Right ventricle myocardium inferior (tissue), 1 donor: ENCODE measurements around the gene ADAMTS2. TPM values are rescaled to one million over a fixed set of nuclear protein-coding genes. Genes with fewer than 3 reads are reported as not detected.

Source experiments
- ATAC-seq: fragments of 200-7000 bp; cut with Tn5 transposase; one replicate; pipeline ENCODE4 v1.9.1; 2020; ENCODE audit warnings: mild to moderate bottlenecking, moderate library complexity
- DNase-seq: peaks from one replicate; pipeline ENCODE4 v3.0.0; 2021; ENCODE audit errors: missing footprints
- intact Hi-C: fragments of 100-400 bp; cut with DNase I; formaldehyde crosslinking; loops from one replicate; pipeline ENCODE4 v1.11.0; 2022
- total RNA-seq: library from RNA; stranded (reverse); fragmentation: NEBNext Ultra II Directional; extraction: Animal tissue kit (Norgen Biotek cat#: 25700); gene quantifications from one replicate; pipeline ENCODE4 v1.2.1, GENCODE V29; 2021
- donor health status: DM: no; HTN: yes; CAD: no; lungs with severe emphysema.

Gene ADAMTS2
- total RNA-seq, 1 donor from 2014 or later: 3.7 TPM

GRCh38 chr5:179373961-179374505 lies 28.8 kb upstream of the ADAMTS2 start:
- DNase-seq (no peak), ATAC-seq (no peak)
- intact Hi-C loops: no loop called here

GRCh38 chr5:179373101-179373934 lies 28.1 kb upstream of the ADAMTS2 start:
- ATAC-seq (no peak), DNase-seq (no peak)
- intact Hi-C loops: no loop called here

GRCh38 chr5:179371681-179372680 lies 26.7 kb upstream of the ADAMTS2 start:
- DNase-seq (no peak), ATAC-seq (no peak)
- intact Hi-C loops: no loop called here

GRCh38 chr5:179371121-179371510 lies 25.9 kb upstream of the ADAMTS2 start:
- intact Hi-C loops: no loop called here
- ATAC-seq (no peak), DNase-seq (no peak)

- intact Hi-C loops: no loop called here
- DNase-seq (no peak), ATAC-seq (no peak)
These were observed 25.3 kb upstream of the ADAMTS2 start for GRCh38 chr5:179370490-179371120.

GRCh38 chr5:179369530-179369884 lies 24.2 kb upstream of the ADAMTS2 start:
- no peak for ATAC-seq
- intact Hi-C loops: no loop called here
- no peak for DNase-seq

- DNase-seq (no peak), ATAC-seq (no peak)
- intact Hi-C loops: no loop called here
These were observed 23.7 kb upstream of the ADAMTS2 start for GRCh38 chr5:179368806-179369529.

- DNase-seq (no peak), ATAC-seq (no peak)
- intact Hi-C loops: no loop called here
These were observed 23.0 kb upstream of the ADAMTS2 start for GRCh38 chr5:179368126-179368805.

- intact Hi-C loops: no loop called here
- DNase-seq (no peak), ATAC-seq (no peak)
These were observed 22.2 kb upstream of the ADAMTS2 start for GRCh38 chr5:179367491-179367890.

GRCh38 chr5:179362355-179362754 lies 17.1 kb upstream of the ADAMTS2 start:
- intact Hi-C loops: no loop called here
- DNase-seq (no peak), ATAC-seq (no peak)

- no peak for DNase-seq
- intact Hi-C loops: no loop called here
- ATAC-seq: no peak
These were observed 15.9 kb upstream of the ADAMTS2 start for GRCh38 chr5:179361037-179361603.

GRCh38 chr5:179357031-179357430 lies 11.8 kb upstream of the ADAMTS2 start:
- no peak for DNase-seq
- intact Hi-C loops: no loop called here
- peak; percentile 45 for ATAC-seq

- DNase-seq: no peak
- intact Hi-C loops: no loop called here
- ATAC-seq: peak; percentile 77
These were observed 11.0 kb upstream of the ADAMTS2 start for GRCh38 chr5:179355976-179356974.

- intact Hi-C loops: no loop called here
- DNase-seq (no peak), ATAC-seq (no peak)
These were observed 9.1 kb upstream of the ADAMTS2 start for GRCh38 chr5:179354305-179354882.

- DNase-seq: no peak
- intact Hi-C loops: no loop called here
- ATAC-seq: no peak
These were observed 3.6 kb upstream of the ADAMTS2 start for GRCh38 chr5:179348843-179349242.

- intact Hi-C loops: no loop called here
- DNase-seq: no peak
- ATAC-seq: no peak
These were observed 2.8 kb upstream of the ADAMTS2 start for GRCh38 chr5:179348011-179348530.
